Liver (tissue), 9 donors: ENCODE results near the gene FRMD4A. TPM values are rescaled to one million over a fixed set of nuclear protein-coding genes. Genes with fewer than 3 reads are reported as not detected.

Experiments
- DNase-seq: peaks from one replicate; pipeline ENCODE4 v3.0.0-alpha.2; 2017; ENCODE audit warnings: low spot score
- H3K27ac ChIP-seq, 2 donors: one replicate each; pipeline ENCODE4 v1.7.0; 2013; ENCODE audit warnings: inconsistent platforms in 2 of 2, low read length in 2 of 2, control low read depth in 1 of 2, low read depth in 1 of 2, mild to moderate bottlenecking in 1 of 2
- H3K27me3 ChIP-seq, 4 donors: one replicate each; pipeline versions ENCODE4 v1.6.1 to v1.7.0; 2013; ENCODE audit warnings: low read length in 3 of 4, inconsistent platforms in 1 of 4, mild to moderate bottlenecking in 1 of 4, moderate library complexity in 1 of 4; ENCODE audit not compliant: control insufficient read depth in 4 of 4, insufficient read depth in 4 of 4
- H3K36me3 ChIP-seq, 4 donors: one replicate each; pipeline versions ENCODE4 v1.6.1 to v1.7.0; 2013; ENCODE audit warnings: low read length in 3 of 4, mild to moderate bottlenecking in 3 of 4, low read depth in 1 of 4, moderate library complexity in 1 of 4; ENCODE audit not compliant: control insufficient read depth in 4 of 4, insufficient read depth in 3 of 4
- H3K4me1 ChIP-seq, 4 donors: one replicate each; pipeline versions ENCODE4 v1.6.1 to v1.7.0; 2013; ENCODE audit warnings: low read length in 3 of 4, mild to moderate bottlenecking in 3 of 4, moderate library complexity in 1 of 4; ENCODE audit not compliant: control insufficient read depth in 4 of 4, insufficient read depth in 4 of 4
- H3K4me3 ChIP-seq, 3 donors: one replicate each; pipeline versions ENCODE4 v1.6.1 to v1.7.0; 2013; ENCODE audit warnings: low read length in 3 of 3, control low read depth in 1 of 3, low read depth in 1 of 3, mild to moderate bottlenecking in 1 of 3
- H3K9ac ChIP-seq, 2 donors: one replicate each; pipeline ENCODE4 v1.7.0; 2013; ENCODE audit warnings: low read length in 2 of 2, mild to moderate bottlenecking in 2 of 2, moderate library complexity in 2 of 2, control low read depth in 1 of 2, low read depth in 1 of 2
- H3K9me3 ChIP-seq, 4 donors: one replicate each; pipeline versions ENCODE4 v1.6.1 to v1.7.0; 2013; ENCODE audit warnings: low read length in 3 of 4; ENCODE audit not compliant: control insufficient read depth in 4 of 4
- EGR1 ChIP-seq, 2 donors: IDR thresholded peaks; 2 replicates each; pipeline ENCODE4 v1.6.1; 2016 to 2018; ENCODE audit warnings: antibody characterized with exemption in 2 of 2, low read depth in 2 of 2
- FOXA1 ChIP-seq: IDR thresholded peaks from 2 replicates; pipeline ENCODE4 v1.6.1; 2016; ENCODE audit warnings: antibody characterized with exemption
- GABPA ChIP-seq, 2 donors: IDR thresholded peaks in 1 of 2; conservative IDR thresholded peaks in 1 of 2; 2 replicates each; pipeline ENCODE4 v1.6.1; 2016; ENCODE audit warnings: antibody characterized with exemption in 2 of 2, mild to moderate bottlenecking in 1 of 2, moderate library complexity in 1 of 2
- HNF4G ChIP-seq: IDR thresholded peaks from 2 replicates; pipeline ENCODE4 v1.6.1; 2016; ENCODE audit warnings: antibody characterized with exemption
- JUND ChIP-seq, 2 donors: IDR thresholded peaks; 2 replicates each; pipeline ENCODE4 v1.6.1; 2016; ENCODE audit warnings: antibody characterized with exemption in 2 of 2
- NR2F2 ChIP-seq: IDR thresholded peaks from 2 replicates; pipeline ENCODE4 v1.6.1; 2016; ENCODE audit warnings: antibody characterized with exemption
- RAD21 ChIP-seq, 2 donors: IDR thresholded peaks; 2 replicates each; pipeline ENCODE4 v1.6.1; 2016; ENCODE audit warnings: antibody characterized with exemption in 2 of 2, mild to moderate bottlenecking in 2 of 2
- REST ChIP-seq: IDR thresholded peaks from 2 replicates; pipeline ENCODE4 v1.6.1; 2016; ENCODE audit warnings: antibody characterized with exemption, mild to moderate bottlenecking
- YY1 ChIP-seq: IDR thresholded peaks from 2 replicates; pipeline ENCODE4 v1.6.1; 2016; ENCODE audit warnings: antibody characterized with exemption, mild to moderate bottlenecking
- WGBS: extraction: QIAGEN DNeasy Blood & Tissue Kit; methylation state at CpG from one replicate; pipeline ENCODE4 v1.1.7; 2013; 5-methylcytosine and 5-hydroxymethylcytosine counted together
- polyA plus RNA-seq, 2 donors: library from polyadenylated mRNA; stranded (reverse) in 1 of 2; unstranded in 1 of 2; fragments of 200-250 nt in 1 of 2; fragments of >200 nt in 1 of 2; fragmentation: Nextera tagmentation in 1 of 2; extraction: Ambion mirVana in 1 of 2; gene quantifications; one replicate each; pipeline versions ENCODE4 v1.2.1 to v1.2.3, GENCODE V29; 2013 to 2015
- total RNA-seq, 2 donors: library from RNA; depleted of rRNA; stranded (reverse); fragments of >200 nt; gene quantifications; one replicate each; pipeline ENCODE4 v1.2.3, GENCODE V29; 2014
- TF ChIP-seq, protein P1 (sequence below): fragments of 150-350 bp; IDR thresholded peaks from 2 replicates; pipeline ENCODE4 v1.5.1; 2017; ENCODE audit warnings: improper control_type of control experiment, low read depth, low read length; ENCODE audit not compliant: missing input control
- TF ChIP-seq, protein P2 (sequence below): IDR thresholded peaks from 2 replicates; pipeline ENCODE4 v1.6.1; 2016; ENCODE audit warnings: antibody characterized with exemption
- donor health status: healthy.
- donor health status: healthy.
- donor health status: healthy.
- donor health status: healthy.
- donor health status: healthy.

The FRMD4A gene
- total and polyA plus RNA-seq, 4 donors = 8.2 to 34.3 (median 13.1) TPM

- Histone ChIP-seq H3K9ac (no peak overlapping the region), H3K4me1 (peaks cover 0 to 1% (median 0%) of the 10 kb centered on the region in 4 donors), H3K9me3 (peaks cover 0 to 6% (median 0%) of the 10 kb centered on the region in 4 donors), H3K27ac (no peak overlapping the region), H3K4me3 (no peak overlapping the region), H3K27me3 (no peaks in the 10 kb centered on the region), H3K36me3 (no peaks in the 10 kb centered on the region)
- no peak for TF ChIP-seq RAD21 (IDR thresholded peaks at IDR 0.05)
- DNase-seq = no peak
- WGBS = 52% methylated on average over 3 of the region's 3 CpGs
These were observed 313.3 kb downstream of the FRMD4A start for GRCh38 chr10:14017467-14017866.

GRCh38 chr10:14016931-14017333 is 313.8 kb downstream of the FRMD4A start:
- TF ChIP-seq JUND (IDR thresholded peaks at IDR 0.05) (no peak), NR2F2 (no peak), RAD21 (IDR thresholded peaks at IDR 0.05) (no peak), REST (no peak), EGR1 (IDR thresholded peaks at IDR 0.05; ENCODE audit: low read depth in 2 of 2) (no peak), YY1 (no peak), HNF4G (no peak), FOXA1 (no peak), GABPA (IDR thresholded peaks at IDR 0.05 in 1 of 2, conservative IDR thresholded peaks at IDR 0.05 in 1 of 2) (no peak)
- TF ChIP-seq, protein P1, sequence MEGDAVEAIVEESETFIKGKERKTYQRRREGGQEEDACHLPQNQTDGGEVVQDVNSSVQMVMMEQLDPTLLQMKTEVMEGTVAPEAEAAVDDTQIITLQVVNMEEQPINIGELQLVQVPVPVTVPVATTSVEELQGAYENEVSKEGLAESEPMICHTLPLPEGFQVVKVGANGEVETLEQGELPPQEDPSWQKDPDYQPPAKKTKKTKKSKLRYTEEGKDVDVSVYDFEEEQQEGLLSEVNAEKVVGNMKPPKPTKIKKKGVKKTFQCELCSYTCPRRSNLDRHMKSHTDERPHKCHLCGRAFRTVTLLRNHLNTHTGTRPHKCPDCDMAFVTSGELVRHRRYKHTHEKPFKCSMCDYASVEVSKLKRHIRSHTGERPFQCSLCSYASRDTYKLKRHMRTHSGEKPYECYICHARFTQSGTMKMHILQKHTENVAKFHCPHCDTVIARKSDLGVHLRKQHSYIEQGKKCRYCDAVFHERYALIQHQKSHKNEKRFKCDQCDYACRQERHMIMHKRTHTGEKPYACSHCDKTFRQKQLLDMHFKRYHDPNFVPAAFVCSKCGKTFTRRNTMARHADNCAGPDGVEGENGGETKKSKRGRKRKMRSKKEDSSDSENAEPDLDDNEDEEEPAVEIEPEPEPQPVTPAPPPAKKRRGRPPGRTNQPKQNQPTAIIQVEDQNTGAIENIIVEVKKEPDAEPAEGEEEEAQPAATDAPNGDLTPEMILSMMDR = no peak
- TF ChIP-seq, protein P2, sequence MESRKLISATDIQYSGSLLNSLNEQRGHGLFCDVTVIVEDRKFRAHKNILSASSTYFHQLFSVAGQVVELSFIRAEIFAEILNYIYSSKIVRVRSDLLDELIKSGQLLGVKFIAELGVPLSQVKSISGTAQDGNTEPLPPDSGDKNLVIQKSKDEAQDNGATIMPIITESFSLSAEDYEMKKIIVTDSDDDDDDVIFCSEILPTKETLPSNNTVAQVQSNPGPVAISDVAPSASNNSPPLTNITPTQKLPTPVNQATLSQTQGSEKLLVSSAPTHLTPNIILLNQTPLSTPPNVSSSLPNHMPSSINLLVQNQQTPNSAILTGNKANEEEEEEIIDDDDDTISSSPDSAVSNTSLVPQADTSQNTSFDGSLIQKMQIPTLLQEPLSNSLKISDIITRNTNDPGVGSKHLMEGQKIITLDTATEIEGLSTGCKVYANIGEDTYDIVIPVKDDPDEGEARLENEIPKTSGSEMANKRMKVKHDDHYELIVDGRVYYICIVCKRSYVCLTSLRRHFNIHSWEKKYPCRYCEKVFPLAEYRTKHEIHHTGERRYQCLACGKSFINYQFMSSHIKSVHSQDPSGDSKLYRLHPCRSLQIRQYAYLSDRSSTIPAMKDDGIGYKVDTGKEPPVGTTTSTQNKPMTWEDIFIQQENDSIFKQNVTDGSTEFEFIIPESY = no peak
- WGBS = 77% methylated on average over 6 of the region's 6 CpGs
- Histone ChIP-seq H3K9ac (no peak overlapping the region), H3K4me1 (peaks cover 0 to 1% (median 0%) of the 10 kb centered on the region in 4 donors), H3K4me3 (no peak overlapping the region), H3K9me3 (peaks cover 0 to 6% (median 0%) of the 10 kb centered on the region in 4 donors), H3K27ac (no peak overlapping the region), H3K27me3 (no peaks in the 10 kb centered on the region), H3K36me3 (no peaks in the 10 kb centered on the region)
- no peak for DNase-seq
